NB4 (cell line): ENCODE measurements around the gene NFASC.

ENCODE experiments used
- DNase-seq: peaks from one replicate; pipeline ENCODE4 v3.0.0; 2010; ENCODE audit warnings: low read depth
- H3K4me3 ChIP-seq: one replicate; pipeline ENCODE4 v1.5.1; 2011; ENCODE audit warnings: mild to moderate bottlenecking, low read depth, low read length, moderate library complexity
- CTCF ChIP-seq: IDR thresholded peaks from one replicate; pipeline ENCODE4 v1.5.1; 2012; ENCODE audit warnings: low read depth, low read length
- MAX ChIP-seq: IDR thresholded peaks from 2 replicates; pipeline ENCODE4 v1.6.1; 2011; ENCODE audit warnings: low read depth, low read length
- MYC ChIP-seq: IDR thresholded peaks from 2 replicates; pipeline ENCODE4 v1.6.1; 2011; ENCODE audit warnings: low read depth, low read length
- POLR2A ChIP-seq: IDR thresholded peaks from 2 replicates; pipeline ENCODE4 v1.6.1; 2011; ENCODE audit warnings: mild to moderate bottlenecking; ENCODE audit not compliant: insufficient read length; ENCODE audit errors: extremely low read depth

NFASC gene

GRCh38 chr1:205071801-205072200, 201.1 kb downstream of the NFASC start:
- no peak for TF ChIP-seq CTCF
- H3K4me3 ChIP-seq, result no peak overlapping the region
- no peak for DNase-seq

- TF ChIP-seq CTCF, result no peak
- no peak for TF ChIP-seq MYC
- TF ChIP-seq MAX, result no peak
- no peak for TF ChIP-seq POLR2A
- DNase-seq, result no peak
- no peak overlapping the region for H3K4me3 ChIP-seq
Observed at GRCh38 chr1:205072286-205072685, 201.6 kb downstream of the NFASC start.
